ENCODE results near the gene GAN.
A peak's percentile ranks its signal among the peaks of the same experiment; 100 is the strongest.

GAN gene

GRCh38 chr16:81314603-81315270 lies at the start of gene GAN:
Gene GAN, plus strand, starts transcription at chr16:81314962. Its CDS starts 152 bp downstream, at chr16:81315114.
- DNase-seq (ENCODE audit: low spot score), result peak; percentile 95

GRCh38 chr16:81265052-81265451 lies 49.7 kb upstream of the GAN start:
- DNase-seq (ENCODE audit: low spot score), result no peak

- DNase-seq (ENCODE audit: low spot score), result peak; percentile 29
Observed at GRCh38 chr16:81265658-81266451, 48.9 kb upstream of the GAN start.

- no peak for DNase-seq (ENCODE audit: low spot score)
Observed at GRCh38 chr16:81266680-81267095, 48.1 kb upstream of the GAN start.

- no peak for DNase-seq (ENCODE audit: low spot score)
Observed at GRCh38 chr16:81268509-81268908, 46.3 kb upstream of the GAN start.

GRCh38 chr16:81273223-81273950 lies 41.4 kb upstream of the GAN start:
- no peak for DNase-seq (ENCODE audit: low spot score)

GRCh38 chr16:81275064-81275532 lies 39.7 kb upstream of the GAN start:
- no peak for DNase-seq (ENCODE audit: low spot score)

GRCh38 chr16:81275795-81276194 lies 39.0 kb upstream of the GAN start:
- DNase-seq (ENCODE audit: low spot score), result no peak

GRCh38 chr16:81276323-81276722 lies 38.4 kb upstream of the GAN start:
- peak; percentile 52 for DNase-seq (ENCODE audit: low spot score)

GRCh38 chr16:81277541-81278080 lies 37.2 kb upstream of the GAN start:
- no peak for DNase-seq (ENCODE audit: low spot score)

- DNase-seq (ENCODE audit: low spot score), result no peak
Observed at GRCh38 chr16:81278526-81278925, 36.2 kb upstream of the GAN start.

- DNase-seq (ENCODE audit: low spot score), result no peak
Observed at GRCh38 chr16:81279392-81279791, 35.4 kb upstream of the GAN start.

- DNase-seq (ENCODE audit: low spot score), result no peak
Observed at GRCh38 chr16:81280393-81280792, 34.4 kb upstream of the GAN start.

- no peak for DNase-seq (ENCODE audit: low spot score)
Observed at GRCh38 chr16:81283044-81283443, 31.7 kb upstream of the GAN start.

GRCh38 chr16:81284995-81285600 lies 29.7 kb upstream of the GAN start:
- no peak for DNase-seq (ENCODE audit: low spot score)

GRCh38 chr16:81286190-81286589 lies 28.6 kb upstream of the GAN start:
- DNase-seq (ENCODE audit: low spot score), result no peak

GRCh38 chr16:81291117-81291516 lies 23.6 kb upstream of the GAN start:
- DNase-seq (ENCODE audit: low spot score), result no peak

- no peak for DNase-seq (ENCODE audit: low spot score)
Observed at GRCh38 chr16:81292936-81293335, 21.8 kb upstream of the GAN start.

- no peak for DNase-seq (ENCODE audit: low spot score)
Observed at GRCh38 chr16:81293909-81294802, 20.6 kb upstream of the GAN start.

GRCh38 chr16:81296631-81297030 lies 18.1 kb upstream of the GAN start:
- no peak for DNase-seq (ENCODE audit: low spot score)

- DNase-seq (ENCODE audit: low spot score), result no peak
Observed at GRCh38 chr16:81307770-81308169, 7.0 kb upstream of the GAN start.
